HG03066 (cell line): ENCODE measurements around the gene DENND2C.
A peak's percentile ranks its signal among the peaks of the same experiment; 100 is the strongest.

Source experiments
- ATAC-seq: cut with Tn5 transposase; IDR thresholded peaks from one replicate; pipeline ENCODE4 v1.9.1; 2021; ENCODE audit warnings: low read depth; ENCODE audit not compliant: unreplicated experiment

The DENND2C gene, protein sequence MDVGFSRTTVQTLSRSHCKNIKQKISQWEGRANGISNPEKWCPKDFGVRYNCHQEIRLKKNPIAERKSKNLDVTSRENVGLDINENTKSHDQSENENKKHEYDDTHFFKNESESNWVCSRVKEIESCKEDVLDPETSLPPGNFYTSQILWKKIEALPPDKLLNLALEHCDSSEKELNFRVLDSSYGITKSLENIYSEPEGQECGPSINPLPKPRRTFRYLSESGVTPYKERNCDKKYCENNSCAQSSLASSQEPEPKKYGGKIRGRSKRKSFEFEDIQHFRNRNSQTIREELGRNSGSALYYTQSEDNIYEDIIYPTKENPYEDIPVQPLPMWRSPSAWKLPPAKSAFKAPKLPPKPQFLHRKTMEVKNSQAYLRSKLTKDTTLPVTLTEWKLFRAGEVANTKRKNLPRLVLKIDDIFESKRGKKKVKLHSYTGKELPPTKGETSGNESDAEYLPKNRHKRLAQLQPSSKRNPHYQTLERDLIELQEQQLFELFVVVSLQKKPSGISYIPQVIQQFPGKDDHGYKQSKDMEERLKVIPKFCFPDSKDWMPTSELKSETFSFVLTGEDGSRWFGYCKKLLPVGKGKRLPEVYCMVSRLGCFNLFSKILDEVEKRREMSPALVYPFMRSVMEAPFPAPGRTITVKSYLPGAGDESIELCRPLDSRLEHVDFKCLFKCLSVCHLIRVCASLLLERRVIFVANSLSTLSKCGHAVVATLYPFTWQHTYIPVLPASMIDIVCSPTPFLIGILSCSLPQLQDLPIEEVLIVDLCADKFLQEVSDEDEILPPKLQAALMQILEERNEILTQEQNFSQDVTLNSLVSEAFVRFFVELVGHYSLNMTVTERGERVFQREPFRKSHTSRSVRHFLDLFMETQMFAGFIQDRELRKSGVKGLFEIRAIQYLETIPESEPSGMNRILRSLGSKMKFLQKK

DNA sequence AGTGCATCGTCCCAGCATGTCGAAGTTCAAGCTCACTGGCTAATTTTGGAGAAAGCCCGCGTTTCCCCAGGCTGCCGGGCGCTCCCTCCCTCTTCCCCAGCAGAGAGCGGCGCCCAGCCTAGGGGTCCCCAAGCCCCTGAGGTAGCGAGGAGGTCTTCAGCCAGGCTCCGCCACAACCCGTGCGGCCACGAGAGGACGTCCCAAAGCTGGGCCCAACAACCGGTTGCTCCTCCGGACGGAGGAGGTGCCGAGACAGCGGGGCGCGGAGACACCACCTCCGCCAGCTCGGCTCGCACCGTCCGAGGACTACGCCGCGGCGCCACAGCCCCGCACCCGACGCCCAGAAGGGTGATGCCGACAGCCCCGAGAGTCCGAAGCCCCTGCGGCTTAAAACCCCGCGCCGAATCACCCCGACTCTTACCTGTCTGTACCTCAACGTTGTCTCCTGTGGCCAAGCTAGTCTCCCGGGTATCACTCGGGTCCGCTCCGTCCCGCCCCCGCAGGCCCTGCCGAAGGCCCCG is at the start of gene DENND2C:
Gene DENND2C (minus strand): TSS at position 488 of the 521 bp plus-strand sequence. CDS start 44,065 bp downstream, outside the sequence.
- peak; percentile 54 for ATAC-seq

- no peak for ATAC-seq
Measured at GRCh38 chr1:114719424-114719787, 49.6 kb upstream of the DENND2C start.

DNA sequence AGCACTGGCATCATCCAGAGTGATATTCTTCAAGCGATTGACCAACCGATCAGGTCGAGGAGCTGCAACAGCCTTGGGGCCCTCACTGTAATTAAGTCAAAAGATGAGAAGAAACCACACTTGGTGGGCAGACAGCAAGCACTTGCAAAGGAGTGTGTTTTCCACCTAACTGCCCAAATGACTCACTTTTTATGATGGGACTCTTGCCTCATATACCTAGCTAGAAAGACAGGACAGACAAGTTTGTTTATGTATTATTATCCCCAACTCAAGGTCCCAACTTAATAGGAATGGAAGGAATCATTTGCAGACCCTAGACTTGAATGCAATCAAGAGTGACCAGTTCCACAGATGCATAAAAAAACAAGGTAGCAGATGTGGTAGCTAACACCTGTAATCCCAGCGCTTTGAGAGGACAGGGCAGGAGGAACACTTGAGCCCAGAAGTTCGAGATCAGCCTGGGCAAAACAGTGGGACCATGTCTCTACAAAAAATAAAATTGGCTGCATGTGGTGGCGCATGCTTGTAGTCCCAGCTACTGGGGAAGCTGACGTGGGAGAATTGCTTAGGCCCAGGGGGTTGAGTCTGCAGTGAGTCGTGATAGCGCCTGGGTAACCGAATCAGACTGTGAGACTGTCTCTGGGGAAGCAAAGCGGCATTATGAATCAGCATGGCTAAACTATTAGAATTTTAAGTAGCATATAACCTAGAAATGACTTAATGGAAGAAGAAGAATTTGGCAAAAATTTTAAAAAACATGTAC is 49.0 kb upstream of the DENND2C start:
- ATAC-seq = no peak

GRCh38 chr1:114716304-114717170 is 46.7 kb upstream of the DENND2C start, which contains the start of gene NRAS:
TSS of gene NRAS (minus strand) at chr1:114716771. CDS start at chr1:114716160, 611 bp downstream.
- ATAC-seq = peak; percentile 95

- ATAC-seq = no peak
Measured at GRCh38 chr1:114715952-114716303, 46.1 kb upstream of the DENND2C start.

- ATAC-seq = no peak
Measured at GRCh38 chr1:114712977-114713376, 43.1 kb upstream of the DENND2C start.

DNA sequence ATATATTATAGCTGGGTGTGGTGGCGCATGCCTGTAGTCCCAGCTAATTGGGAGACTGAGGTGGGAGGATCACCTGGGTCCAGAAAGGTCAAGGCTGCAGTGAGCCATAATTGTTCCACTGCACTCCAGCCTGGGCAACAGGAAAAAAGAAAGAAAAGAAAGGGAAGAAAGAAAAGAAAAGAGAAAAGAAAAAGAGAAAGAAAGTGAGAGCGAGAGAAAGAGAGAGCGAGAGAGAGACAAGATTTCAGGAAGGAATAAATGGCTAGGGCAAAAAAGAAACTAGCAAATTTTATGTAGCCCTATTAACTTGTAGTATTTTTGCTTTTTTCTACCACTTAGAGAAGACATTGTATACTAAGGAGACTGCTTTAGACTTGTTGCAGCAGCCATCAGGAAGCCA is 40.5 kb upstream of the DENND2C start:
- no peak for ATAC-seq

DNA sequence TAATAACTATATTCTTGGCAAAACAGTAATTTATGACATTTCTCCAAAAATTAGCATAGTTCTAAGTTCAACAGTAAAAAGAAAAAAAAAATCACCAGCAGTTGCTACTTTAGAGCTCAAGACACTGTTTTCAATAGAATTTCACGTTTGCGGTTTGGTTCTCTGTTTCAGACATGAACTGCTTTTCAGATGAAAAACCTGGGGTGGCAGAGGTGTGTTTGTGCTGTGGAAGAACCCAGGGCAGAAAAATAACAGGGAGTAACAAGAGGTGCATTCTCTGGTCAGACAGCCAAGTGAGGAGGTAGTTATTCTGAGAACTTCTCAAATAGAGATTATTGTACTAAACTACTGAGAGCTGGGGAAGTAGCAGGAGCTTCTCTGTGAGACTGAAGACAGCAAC is 37.8 kb upstream of the DENND2C start:
- no peak for ATAC-seq

- ATAC-seq = no peak
Measured at GRCh38 chr1:114703242-114703641, 33.4 kb upstream of the DENND2C start.

DNA sequence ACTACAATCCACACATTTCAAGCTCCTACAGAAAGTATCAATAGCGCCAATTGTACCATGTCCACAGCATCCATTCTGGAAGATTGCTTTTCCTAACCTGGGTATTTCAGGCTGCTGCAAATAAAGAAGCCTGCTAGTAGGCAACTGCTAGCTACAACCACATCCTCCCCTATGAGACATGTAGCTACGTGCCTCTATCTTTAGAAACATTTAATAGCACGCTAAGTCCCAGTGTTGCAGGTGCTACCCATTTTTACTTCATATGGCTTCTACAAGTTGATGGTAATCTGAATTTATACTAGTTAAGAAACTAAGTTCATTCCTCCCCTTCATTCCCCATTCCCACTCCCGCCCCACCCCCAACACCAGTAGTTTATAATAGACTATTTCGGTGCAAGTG is 32.9 kb upstream of the DENND2C start:
- peak; percentile 64 for ATAC-seq

GRCh38 chr1:114701931-114702330 is 32.1 kb upstream of the DENND2C start:
- no peak for ATAC-seq

GRCh38 chr1:114700036-114700600 is 30.3 kb upstream of the DENND2C start:
- ATAC-seq = no peak

DNA sequence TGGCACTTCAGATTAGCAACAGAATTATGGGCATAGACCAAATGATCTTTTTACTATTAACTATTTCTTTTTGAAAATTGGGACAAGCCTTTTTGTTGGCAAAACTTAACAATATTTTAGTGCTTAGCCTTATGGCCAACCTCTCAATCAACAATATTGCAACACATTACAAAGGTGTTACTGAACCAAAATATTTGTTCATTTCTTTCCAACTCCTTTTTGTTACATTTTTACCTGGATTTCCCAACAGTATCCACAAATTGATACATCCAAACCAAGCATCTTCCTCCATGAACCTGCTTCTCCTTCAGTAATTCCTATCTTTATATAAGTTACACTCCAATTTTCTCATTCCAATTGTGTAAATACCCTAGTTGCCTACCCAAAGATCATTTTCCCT is 27.0 kb upstream of the DENND2C start:
- ATAC-seq = no peak

- ATAC-seq = no peak
Measured at GRCh38 chr1:114695430-114696058, 25.7 kb upstream of the DENND2C start, which contains the start of gene AMPD1. TSS of gene AMPD1 (minus strand) at chr1:114695546. CDS start at chr1:114695471, 75 bp downstream.

DNA sequence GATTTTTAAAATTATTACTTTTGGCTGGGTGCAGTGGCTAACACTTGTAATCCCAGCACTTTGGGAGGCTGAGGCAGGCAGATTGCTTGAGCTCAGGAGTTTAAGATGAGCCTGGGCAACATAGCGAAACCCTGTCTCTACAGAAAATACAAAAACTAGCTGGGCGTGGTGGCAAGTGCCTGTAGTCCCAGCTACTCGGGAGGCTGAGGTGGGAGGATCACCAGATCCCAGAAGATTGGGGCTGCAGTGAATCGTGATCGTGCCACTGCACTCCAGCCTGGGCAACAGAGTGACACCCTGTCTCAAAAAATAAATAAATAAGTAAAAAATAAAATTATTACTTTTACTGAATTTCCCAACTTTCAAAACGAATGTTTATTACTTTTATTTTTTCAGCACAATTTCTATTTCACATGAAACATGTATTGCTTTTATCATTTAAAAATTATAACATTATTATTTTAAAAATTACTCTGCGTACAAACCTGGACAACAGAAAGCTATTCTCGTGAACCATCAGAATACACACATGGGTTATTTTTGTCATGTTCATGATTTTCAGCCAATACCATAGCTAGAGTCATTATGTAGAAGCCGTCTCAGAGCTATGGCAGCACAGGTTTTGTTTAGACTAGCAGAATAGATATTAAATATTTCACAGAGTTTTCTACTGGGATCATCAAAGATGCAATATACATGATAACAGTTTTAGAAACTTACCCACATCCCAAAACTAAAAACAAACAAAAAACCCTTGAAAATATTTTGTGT is 24.9 kb upstream of the DENND2C start:
- ATAC-seq = no peak

- no peak for ATAC-seq
Measured at GRCh38 chr1:114692947-114693346, 23.1 kb upstream of the DENND2C start.

DNA sequence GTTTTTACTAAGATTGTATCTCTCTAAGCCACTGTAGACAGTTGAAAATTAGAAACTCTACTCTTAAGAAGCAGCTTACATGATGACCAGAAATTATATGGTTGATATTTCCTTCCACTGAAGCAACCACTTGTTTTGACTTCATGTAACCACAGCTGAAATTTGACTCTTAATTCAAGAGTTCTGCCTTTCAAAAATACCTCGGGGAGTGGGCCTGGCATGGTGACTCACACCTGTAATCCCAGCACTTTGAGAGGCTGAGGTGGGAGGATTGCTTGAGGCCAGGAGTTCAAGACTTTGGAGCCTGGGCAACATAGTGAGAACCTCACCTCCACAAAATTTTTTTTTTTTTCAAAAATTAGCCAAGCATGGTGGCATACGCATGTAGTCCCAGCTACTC is 21.2 kb upstream of the DENND2C start:
- ATAC-seq = no peak

GRCh38 chr1:114690148-114690547 is 20.3 kb upstream of the DENND2C start:
- no peak for ATAC-seq
